Fibroblast of skin of back (primary cell): ENCODE measurements around the gene PARD3B.
A peak's percentile ranks its signal among the peaks of the same experiment; 100 is the strongest.

ENCODE experiments used
- DNase-seq: peaks from one replicate; pipeline ENCODE4 v3.0.0-alpha.2; 2013

Gene PARD3B

DNA sequence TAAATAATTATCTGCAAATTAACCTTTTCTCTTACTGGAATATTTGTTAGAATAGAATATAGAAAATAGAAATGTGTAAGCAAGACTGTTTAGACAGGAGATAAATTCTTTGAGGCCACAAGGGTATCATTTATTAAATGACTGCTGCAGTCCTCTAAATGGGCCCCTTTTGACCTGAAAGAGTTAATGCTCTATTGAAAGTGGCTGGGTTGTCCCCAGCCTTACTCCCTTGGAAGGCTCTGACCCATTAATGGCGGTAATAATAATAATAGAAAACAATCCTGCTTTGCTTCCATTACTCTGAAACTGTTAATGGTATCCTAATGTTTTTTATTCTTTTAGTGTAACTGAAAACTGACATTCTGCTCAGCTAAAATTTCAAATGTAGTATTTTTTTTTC lies 739.1 kb downstream of the PARD3B start:
- no peak for DNase-seq

DNA sequence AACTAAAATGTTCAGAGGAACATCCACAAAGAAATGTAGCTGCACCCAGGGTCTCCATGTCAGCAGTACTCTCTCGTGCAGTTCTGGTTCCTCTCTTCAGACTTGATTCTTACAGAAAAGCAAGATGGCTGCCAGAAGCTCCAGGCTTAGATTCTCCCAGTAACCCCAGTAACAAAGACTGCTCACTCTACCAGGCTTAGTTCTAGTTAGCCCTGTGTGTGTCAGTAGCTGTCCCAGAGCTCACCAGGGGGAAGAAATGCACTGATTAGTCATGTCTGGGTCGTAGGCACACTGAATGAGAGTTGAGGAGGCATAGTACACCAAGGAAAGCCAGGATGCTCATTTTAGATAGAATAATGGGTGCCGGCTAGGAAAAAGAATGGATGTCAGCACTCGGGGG lies 742.0 kb downstream of the PARD3B start:
- peak; percentile 12 for DNase-seq

DNA sequence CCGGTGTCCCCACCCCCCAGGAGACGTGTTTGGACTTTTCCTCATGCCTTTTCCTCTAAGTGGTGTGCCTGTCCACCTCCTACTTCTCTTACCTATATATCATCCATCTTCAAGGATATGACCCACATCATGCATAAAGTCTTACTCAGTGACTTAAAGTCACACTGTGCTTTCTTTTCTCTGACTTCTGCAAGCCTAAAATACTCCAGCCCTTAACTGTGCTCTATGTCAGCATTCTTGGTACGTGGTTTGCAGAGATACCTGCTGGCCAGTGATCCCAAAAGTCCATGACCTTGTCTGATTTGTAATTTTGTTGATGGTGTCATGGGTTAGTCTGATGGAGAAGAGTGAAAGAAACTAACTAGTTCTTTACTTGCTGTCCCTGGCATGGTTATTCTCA lies 743.4 kb downstream of the PARD3B start:
- DNase-seq = no peak

DNA sequence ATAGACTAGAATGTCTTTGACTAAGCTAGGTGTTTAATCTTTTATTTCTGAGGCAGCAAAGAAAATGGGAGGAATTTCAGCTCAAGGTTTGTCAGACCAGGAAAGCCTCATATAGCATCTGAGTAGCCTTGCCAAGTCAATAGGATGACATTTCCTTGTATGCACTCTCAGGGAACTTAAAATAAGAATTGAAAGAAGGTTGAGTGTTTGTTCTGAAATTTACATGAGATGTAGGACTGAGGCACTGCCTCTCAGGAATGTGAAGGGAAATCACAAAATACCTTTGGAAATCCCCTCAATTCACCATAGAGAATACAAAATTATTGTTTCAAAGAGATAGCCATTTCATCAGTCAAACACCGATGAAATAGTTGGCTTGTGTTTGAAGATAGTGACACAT lies 745.0 kb downstream of the PARD3B start:
- no peak for DNase-seq

DNA sequence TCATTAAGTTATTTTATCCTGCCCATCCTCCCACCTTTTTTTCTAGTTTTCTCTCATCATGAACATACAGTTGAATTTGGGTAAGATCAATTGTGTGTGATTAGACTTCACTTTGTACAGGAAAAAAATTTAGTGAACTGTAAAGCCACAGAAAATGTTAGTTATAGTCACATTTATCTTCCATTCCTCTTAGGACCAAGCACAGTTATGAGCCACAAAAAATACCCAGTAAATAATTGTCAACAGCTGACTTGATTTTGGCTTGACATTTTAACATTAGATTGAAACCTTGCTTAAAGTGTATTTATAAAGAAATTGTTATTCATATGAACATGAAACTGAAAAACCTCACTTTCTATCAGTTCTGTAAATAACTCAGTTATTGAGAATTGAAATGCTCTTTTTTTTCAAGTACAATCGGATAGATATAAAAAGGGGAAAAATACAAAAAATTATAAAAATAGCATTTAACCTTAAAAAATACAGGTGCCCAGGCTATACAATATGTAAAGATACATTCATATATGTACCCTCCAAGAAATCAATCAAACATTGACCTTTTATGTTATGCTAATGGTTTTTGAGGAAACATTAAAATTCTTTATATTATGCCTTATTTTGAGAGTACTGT lies 747.5 kb downstream of the PARD3B start:
- no peak for DNase-seq

DNA sequence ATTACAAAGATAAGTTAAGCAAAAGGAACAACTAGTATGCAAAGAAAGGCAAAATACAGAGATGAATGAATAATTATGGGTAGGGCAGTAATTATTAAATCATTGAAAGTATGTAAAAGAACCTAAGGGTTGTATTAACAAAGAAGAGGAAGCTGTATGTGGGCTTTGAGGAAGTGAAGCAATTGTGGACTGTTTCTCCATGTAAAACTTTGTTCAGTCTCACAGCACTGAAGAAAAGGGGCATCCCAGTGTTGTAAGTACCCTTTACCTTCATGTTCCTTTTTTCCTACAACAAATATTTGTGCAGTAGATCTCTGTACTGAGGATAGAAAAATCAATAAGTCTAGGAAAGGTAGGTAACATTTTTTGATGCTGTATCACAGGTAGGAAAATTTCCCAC lies 748.3 kb downstream of the PARD3B start:
- DNase-seq = no peak

DNA sequence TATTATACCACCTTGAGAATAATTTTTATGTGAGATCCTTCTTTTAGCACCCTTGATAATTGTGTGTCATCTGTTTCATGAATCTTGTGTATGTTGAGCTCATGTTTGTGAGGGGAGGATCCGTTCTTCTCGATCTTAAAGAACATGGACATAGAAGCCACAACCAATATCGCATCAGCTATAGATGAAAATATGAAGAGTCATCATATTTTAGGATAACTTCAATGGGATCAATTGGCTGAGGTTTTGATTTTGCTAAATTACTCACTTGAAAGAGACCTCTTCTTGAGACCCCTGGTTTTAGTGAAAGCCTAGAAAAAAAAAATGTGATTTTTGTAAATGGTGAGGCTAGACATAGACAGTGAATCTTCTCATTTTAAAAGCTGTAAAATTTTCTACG lies 751.7 kb downstream of the PARD3B start:
- no peak for DNase-seq

DNA sequence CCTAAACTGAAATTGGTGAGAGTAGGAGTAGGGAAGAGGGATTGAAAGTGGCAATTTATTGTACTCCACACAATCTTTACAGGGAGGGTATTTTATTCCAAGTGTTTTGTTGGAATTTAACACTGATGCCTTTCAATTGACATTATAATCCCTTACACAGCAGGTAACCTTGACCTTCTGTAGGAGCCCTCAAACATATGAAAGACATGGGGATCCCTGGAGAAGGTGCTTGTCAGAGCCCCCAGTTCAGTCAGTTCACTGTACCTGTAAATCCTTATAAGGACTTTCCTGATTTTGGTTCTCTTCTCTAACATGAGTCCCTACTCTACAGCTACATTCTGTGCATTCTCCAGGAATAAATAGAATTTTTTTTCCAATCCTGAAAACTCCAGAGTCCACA lies 752.1 kb downstream of the PARD3B start:
- no peak for DNase-seq

DNA sequence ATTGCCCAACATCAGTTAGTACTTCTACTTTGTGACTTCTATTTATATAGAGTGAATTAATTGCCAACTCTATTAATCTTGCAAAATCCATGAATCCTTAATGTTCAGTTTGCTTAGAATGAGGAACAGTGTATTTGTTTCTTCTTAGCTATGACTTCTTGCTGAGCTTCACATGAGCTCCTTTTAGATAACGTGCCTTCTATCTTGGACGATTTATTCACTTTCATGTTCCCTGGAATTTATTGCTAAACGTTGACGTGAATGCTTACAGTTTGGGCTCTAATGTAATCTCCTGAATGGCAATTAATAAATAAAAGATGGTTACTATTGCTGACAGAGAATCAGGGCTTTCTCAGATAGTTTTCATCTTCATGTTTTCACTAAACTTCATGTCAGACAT lies 752.6 kb downstream of the PARD3B start:
- DNase-seq = no peak

DNA sequence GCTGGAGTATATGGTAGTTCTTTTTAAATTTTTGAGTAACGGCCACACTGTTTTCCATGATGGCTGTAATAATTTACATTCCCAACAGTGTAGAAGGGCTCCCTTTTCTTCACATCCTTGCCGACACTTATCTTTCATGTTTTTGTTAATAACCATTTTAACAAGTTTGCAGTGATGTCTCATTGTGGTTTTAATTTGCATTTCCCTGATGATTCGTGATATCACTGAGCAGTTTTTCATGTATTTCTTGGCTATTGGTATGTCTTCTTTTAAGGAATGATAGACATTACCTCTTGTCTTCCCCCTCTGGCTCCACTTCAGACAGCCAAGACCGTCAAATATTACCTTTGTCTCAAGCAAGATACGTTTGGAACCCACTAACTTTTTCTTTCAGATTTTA lies 765.9 kb downstream of the PARD3B start:
- DNase-seq = no peak

DNA sequence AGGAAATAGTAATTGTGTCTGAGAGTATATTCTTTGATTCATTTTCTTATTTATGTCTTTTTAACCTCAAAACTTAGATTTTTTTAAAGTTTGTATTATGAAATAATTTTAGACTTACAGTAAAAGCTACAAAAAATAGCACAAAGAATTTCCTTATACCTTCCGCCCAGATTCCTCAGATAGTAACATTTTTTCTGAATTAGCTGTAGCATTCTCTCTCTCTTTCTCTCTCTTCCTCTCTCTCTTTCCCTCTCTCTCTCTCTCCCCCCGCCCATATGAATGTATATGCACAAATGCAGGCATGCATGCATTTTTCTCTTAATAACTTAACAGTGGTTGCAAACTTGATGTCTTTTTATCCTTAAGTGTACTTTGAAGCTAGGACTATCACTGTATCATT lies 776.0 kb downstream of the PARD3B start:
- peak; percentile 90 for DNase-seq

DNA sequence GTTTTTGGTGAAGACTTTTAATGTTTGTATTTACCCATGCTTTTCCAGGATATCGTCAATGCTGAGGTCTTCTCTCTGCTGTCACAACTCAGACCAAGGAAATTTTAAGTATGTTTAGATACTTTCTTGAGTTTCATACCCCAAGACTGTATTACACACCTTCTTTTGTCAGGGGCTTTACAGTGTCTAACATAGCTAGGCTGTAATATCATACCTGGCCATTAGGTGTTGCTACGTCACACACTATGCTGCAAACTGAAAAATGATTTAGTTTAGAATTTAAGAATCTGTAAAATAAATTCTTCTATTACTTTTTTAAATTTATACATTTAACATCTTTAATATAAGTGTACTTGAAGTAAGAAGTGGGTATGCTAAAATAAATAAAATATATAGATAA lies 778.7 kb downstream of the PARD3B start:
- no peak for DNase-seq

DNA sequence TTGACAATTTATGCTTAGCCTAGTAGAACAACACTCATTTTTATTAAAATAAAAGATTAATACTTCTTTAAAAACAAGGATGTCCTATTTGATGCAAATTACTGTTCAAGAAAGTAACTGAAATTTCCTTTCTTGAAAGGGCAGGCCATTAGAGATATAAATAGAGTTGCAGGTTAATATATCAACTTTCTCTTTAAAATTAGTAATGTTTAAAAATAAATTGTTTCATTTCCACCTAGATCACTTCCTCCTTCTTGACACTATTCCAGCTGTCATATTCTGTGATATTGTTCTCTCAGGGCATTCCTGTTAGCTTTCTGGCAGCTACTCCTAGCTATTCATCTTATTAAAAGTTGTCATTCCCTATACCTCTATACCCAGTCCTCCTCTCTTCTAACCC lies 779.1 kb downstream of the PARD3B start:
- no peak for DNase-seq

DNA sequence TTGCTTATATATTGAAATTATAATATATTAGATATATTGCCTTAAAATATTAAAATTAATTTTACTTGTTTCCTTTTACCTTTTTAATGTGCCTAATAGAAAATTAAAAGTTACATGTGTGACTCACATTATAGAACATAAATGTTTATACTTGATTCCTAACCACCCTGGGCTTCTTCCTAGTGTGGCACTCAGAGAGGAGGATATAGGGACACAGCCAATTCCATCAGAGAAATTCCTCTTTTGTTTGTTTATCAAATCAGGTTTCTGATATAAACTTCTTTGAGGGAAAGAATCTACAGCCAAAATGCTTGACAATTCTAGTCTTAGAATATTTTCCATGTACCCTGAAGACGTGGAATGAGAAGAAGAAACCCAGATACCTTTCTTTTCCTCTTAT lies 788.1 kb downstream of the PARD3B start:
- no peak for DNase-seq

DNA sequence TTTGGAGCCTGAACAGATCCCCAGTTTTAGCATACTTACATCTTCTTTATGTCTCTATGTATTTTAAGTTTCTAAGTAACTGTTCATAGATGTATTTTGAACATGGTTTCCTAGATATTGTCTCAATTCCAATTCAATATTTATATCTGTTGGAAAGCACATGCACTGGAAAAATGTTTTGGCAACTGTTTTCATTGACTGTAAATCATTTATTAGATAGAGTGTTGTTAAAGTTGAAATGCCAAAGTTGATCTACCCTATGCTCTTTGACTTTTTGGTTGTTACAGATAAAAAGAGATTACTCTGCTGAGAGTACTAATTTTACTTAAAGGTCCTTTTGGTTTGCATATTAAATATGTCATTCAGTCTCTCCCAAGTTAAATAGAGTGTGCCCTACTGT lies 792.0 kb downstream of the PARD3B start:
- DNase-seq = no peak

DNA sequence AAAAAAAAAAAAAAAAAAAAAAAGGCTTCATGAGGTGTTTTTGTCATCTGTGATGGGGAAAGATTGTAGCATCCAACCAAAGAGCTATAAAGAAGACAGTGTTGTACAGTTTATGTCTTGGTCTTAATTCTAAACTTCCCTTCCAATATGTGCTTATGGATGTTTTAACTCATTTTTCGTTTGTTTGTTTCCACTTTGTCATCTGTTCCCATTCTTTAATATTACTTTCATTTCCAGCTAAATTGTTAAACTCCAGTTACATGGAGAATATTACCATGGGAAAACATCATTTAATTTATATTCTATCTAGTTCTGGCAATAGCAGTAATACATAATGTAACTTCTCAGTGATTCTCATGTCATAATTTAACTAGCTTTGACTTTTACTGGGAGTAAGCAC lies 792.9 kb downstream of the PARD3B start:
- DNase-seq = no peak

DNA sequence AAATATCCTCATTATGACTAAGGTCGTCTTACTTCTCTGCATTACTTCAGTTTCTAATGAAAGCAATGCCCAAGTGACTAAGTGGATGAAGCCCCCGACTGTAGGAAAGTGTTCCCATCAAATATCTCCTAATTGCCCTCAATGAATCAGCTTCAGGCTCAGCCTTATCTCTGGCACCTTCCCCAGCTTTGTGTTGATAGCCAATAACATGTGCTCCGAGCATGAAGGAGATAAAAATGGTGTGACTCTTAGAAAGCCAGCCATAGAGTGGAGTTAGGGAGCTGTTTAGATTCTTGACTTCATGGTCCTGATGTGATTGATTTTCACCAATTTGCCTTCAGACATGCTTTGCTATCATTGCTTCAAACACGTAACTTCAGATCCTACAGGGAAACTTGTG lies 797.8 kb downstream of the PARD3B start:
- no peak for DNase-seq

DNA sequence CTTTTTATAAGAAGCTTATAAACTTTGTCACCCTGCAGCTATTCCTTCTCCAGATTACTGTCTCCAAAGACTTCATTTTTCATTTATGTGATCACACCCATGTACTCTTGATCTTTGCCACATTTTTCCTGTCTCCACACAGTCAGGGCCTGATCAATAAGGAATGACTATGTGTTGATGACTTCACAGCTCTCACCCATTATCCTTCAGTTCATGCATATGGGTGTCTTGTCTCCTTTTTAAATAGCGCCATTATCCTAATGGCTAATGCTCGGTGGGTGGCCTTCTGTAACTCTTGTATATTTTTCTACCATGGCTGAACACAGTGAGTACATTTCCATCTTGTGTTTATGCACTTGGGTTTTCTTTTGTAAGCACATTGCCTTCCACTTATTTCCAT lies 801.4 kb downstream of the PARD3B start:
- DNase-seq = no peak

DNA sequence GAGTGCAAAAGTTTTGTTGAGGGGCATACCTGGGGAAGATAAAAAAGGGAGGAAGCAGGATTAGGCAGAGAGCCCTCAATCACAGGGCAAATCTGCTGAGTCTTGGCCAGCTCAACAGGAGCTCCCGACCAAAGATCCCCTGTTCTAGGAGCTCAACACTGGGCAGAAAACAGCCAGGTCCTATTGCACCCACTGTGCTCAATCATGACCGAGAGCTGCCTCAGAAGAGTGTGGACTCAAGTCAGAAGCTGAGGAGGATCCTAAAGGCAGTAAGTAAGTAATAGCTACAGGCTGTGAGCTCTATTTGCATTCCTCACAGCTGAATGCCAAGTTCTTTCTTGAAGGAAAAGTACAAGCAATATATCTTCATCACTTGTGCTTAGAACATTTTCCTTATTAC lies 802.6 kb downstream of the PARD3B start:
- DNase-seq = no peak

DNA sequence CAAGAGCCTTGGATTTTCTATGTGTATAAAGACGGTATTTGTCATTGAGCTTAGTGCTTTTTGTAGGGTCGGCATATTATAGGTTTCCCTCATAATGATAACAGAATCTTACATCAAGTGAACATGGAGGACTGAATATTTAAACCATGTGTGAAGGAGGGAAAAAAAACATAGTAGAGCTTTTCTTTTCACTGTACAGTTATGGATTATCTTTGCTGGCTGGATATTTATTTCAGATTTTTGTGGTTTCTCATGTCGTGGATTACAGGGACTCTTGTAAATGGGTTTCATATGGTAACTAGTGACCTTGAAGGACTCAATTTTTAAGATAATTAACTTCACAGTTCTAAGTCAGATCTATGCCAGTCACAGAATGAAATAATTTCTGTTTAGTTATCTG lies 806.8 kb downstream of the PARD3B start:
- peak; percentile 69 for DNase-seq

DNA sequence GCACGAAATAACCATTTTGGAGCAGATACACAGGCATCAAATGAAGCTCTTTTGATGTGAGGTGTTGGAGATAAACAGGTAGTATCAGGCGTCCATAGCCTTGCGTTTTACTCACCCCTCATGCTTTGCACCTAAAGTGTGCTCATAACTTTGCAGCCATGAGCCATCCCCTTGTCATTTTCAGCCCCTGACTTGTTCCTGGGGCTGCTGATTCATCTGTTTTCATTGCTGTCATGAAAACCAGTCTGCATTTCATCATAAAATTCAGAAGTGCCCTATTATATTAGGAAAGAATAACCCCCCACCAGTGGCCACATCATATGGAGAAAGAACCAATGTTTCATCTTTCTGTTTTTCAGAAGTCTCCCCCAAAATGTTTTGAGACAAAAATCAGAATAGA lies 807.3 kb downstream of the PARD3B start:
- DNase-seq = peak; percentile 90

DNA sequence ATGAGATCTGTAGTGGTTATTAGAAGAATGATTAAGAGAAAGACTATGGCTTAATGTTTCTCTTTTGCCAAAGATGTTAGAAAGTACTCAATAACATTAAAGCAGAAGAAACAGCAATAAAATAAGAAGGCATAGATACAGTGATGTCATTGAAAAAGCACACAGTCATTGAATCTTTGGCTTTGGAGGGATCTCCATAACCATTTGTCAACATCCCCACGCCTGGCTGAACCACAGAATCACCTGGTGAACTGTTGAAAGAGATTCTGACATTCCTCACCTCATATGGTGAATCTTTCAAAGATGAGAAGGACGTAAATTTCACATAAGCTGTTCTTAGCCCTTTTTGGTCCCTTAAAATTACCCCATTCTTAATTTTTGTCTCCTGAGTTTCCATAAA lies 812.5 kb downstream of the PARD3B start:
- DNase-seq = no peak

DNA sequence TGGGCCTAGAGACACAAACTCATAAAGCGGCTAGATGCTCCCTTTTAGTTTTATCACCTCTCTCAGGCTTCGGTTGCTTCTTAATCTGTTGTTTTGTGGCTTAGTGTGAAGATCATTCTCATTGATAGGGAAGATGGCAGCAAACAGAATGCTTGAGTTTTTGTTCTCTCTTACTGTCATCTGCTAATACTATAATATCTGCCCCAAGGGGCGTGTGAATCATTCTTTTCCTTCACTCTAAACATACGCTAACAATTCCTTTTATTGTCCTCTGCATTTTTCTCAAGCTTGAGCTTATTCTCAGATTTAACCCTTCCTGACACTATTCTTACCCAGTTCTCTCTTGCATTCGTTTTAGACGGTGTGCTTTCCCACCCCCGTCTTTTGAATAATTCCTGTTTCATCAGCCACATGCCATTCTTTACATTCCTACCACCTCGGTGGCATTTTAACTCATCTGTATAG lies 813.1 kb downstream of the PARD3B start:
- peak; percentile 85 for DNase-seq

DNA sequence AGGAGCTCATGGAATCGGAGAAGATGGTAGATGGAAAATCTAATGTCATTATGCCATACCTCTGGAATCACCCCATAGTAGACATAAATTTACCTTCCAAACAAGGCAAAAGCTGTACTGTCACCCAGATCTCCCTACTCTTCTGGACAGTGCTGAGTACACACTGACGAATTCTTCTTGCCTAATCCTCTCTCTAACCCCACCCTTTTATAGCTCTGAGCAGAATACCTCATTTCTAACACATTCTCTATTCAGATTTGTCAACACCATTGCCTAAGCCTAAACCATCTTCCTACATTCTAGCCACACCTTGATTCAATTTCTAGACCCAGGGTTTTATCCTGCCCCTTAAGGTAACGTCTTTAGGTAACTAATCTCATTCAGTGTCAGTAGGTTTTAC lies 816.0 kb downstream of the PARD3B start:
- no peak for DNase-seq

DNA sequence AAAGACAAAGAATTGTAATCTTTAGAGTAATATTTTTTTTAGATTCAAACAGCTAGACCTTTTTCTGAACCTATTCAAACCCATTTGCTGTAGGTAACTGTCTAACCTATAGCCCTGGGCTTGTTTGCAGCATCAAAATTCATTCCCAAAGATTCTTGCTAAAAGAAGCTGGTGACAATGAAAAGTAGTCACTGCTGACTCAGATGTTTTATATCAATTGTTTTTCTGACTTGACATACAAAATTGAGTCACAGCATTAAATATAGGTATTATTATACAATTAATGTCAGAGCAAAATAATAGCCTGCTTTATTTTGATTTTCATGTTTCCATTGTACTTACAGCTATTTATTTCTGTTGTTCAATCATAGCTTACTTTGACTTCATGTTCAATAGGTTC lies 816.7 kb downstream of the PARD3B start:
- no peak for DNase-seq

DNA sequence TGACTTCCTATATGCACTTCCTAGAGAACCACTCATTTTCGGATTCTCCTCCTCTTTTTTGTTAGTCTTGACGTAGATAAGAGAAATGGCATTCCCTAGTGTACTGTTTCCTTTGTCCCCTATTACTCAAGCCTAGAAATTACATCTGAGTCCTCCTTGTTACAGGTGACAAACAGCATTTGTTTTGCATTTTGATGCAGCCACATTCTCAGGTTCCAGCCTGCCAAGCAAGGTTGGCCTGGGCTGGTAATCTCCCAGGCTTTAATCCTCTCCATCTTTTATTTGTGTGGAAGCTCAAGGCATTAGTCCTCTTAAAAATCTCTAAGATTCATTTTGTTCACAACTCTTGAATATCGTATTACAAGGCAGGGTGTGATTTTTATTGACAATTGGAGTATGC lies 819.0 kb downstream of the PARD3B start:
- DNase-seq = no peak
